Activated naive CD4-positive, alpha-beta T cell treated with anti-CD3 and anti-CD28 coated beads, Interleukin-2, amount 10 ng/mL, durations not matched to agents 7 days and 5 days (primary cell): ENCODE results near the gene ARPC1B.
"Not testable (repeated sequence)": the region's sequence is repeated elsewhere in the genome, so short reads cannot be mapped to it uniquely, and the experiment has no call there.

Experiments
- CTCF ChIA-PET: fragments of 350-600 bp; sonication (Branson Sonifier 250); formaldehyde crosslinking; loops from one replicate; lab custom pipeline; 2021; ENCODE audit warnings: antibody characterized with exemption; lab: Charles Lee
- DNase-seq: peaks from one replicate; pipeline ENCODE4 v3.0.0-alpha.2; 2020
- H3K27ac Mint-ChIP-seq: one replicate; pipeline ENCODE4 v1.8.0; 2021; ENCODE audit warnings: mild to moderate bottlenecking, moderate library complexity, mixed read lengths
- H3K27me3 Mint-ChIP-seq: one replicate; pipeline ENCODE4 v1.8.0; 2021; ENCODE audit warnings: mild to moderate bottlenecking, mixed read lengths
- H3K36me3 Mint-ChIP-seq: one replicate; pipeline ENCODE4 v1.8.0; 2021; ENCODE audit warnings: mixed read lengths
- H3K4me1 Mint-ChIP-seq: one replicate; pipeline ENCODE4 v1.8.0; 2021; ENCODE audit warnings: mixed read lengths
- H3K4me3 Mint-ChIP-seq: one replicate; pipeline ENCODE4 v1.8.0; 2021; ENCODE audit warnings: mild to moderate bottlenecking, moderate library complexity, mixed read lengths
- H3K9me3 Mint-ChIP-seq: one replicate; pipeline ENCODE4 v1.8.0; 2021; ENCODE audit warnings: mixed read lengths

The ARPC1B gene

DNA sequence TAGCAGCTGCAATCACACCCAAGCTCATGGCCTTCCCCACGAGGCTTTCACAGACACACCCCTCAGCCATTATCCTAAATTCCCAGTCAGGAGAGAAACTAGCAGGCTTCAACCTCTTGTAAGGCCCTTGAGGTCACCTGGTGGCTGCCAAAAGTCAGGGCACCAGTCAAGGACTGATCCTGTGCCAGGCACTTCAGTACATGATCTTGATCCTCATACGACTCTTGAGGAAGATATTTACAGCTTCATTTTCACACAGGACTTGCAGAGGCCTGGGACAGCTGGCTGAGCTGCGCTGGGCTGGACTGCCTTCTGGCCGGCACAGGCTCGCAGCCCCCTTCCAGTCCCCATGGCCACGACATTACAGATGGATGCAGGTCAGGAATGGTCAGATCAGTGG is 25.1 kb downstream of the ARPC1B start:
- CTCF ChIA-PET, result interaction anchor here (3.1 kb wide), 1 partner anchor 34 kb away, joined by 12 read pairs; no protein-coding TSS in a partner anchor
- Mint-ChIP-seq H3K4me1 (peaks cover 6% of the 10 kb centered on the region), H3K4me3 (no peak overlapping the region), H3K9me3 (no peaks in the 10 kb centered on the region), H3K27ac (peak overlapping the region; percentile 67), H3K27me3 (no peaks in the 10 kb centered on the region), H3K36me3 (peaks cover 58% of the 10 kb centered on the region)
- no peak for DNase-seq

DNA sequence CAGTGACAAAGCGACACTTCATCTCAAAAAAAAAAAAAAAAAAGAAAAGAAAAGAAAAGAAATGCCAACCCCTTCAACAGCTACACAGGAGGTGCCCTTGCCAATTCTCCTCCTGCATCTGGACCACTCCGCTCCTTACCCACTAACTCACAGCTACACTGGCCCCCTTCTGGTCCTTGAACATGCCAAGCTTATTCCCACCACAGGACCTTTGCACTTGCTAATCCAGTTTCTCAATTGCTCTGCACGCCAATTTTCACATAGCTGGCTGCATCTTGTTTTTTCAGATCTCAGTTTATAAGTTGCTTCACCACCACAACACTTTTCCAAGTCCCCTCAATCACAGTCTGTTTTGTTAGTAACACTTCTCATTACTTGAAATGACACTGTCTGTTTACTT is 28.3 kb downstream of the ARPC1B start:
- CTCF ChIA-PET, result interaction anchor here (0.5 kb wide), 1 partner anchor 475 kb away, joined by 3 read pairs; no protein-coding TSS in a partner anchor
- no peaks in the 10 kb centered on the region for H3K9me3 Mint-ChIP-seq
- no peak for DNase-seq
- peaks cover 30% of the 10 kb centered on the region for H3K4me1 Mint-ChIP-seq
- peak overlapping the region; percentile 2 for H3K27ac Mint-ChIP-seq
- H3K27me3 Mint-ChIP-seq, result no peaks in the 10 kb centered on the region
- H3K36me3 Mint-ChIP-seq, result peaks cover 47% of the 10 kb centered on the region
- H3K4me3 Mint-ChIP-seq, result no peak overlapping the region

DNA sequence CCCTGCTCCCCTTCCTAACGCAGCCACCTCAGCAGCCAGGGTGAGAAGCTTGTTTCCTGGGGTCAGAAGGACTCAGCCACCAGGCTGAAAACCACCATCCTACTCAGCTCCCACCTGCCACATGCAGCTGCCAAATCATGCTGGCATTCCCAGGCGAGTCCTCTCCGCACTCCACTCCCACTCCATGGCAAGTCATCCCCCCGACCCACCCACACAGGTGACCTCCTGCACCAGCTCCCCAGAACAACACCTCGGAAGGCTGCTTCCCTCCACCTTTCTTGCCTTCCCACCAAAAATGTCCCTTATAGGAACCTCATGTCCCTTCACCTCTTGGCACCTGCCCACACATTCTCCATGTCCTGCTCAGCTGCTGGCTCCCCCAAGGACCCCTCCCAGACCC is 29.2 kb downstream of the ARPC1B start:
- DNase-seq, result no peak
- Mint-ChIP-seq H3K4me3 (peak overlapping the region; percentile 18), H3K27me3 (no peaks in the 10 kb centered on the region), H3K4me1 (peaks cover 30% of the 10 kb centered on the region), H3K36me3 (peaks cover 41% of the 10 kb centered on the region), H3K9me3 (no peaks in the 10 kb centered on the region), H3K27ac (no peak overlapping the region)
- CTCF ChIA-PET, result interaction anchor here (1.4 kb wide), 1 partner anchor 9 kb away, joined by 4 read pairs; no protein-coding TSS in a partner anchor

DNA sequence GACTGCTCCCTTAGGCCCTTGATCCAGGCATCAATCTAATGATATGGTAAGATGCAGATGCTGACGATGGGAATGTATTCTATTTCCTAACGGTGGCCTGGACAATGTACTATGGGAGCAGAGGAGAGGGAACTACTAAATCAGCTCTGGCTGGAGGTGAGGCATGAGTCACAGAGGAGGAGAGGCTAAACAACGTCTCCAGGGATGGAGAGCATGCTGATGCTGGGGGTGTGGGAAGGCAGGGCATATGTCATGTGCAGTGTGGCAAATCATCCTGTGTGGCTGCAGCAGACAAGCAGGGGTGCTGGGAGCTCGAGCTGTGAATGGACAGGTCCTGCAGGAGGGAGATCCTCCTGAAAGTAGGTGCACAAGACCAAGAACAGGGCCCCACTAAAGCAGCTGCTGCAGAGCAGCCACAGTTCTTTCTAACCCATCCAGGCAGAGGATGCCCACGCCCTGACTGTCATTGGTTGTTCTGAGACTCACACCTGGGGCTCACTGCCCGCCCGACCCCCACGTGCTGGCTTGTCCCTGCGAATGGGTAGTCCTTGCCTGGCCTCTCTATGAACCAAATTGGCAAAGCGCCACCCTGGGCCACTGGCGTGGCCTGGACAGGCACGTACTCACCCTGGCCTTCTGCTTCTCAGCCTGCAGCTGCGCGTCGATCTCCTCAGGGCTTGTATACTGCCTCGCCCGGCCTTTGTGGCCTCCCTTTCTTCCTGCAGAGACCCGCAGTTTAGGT is 29.9 kb downstream of the ARPC1B start:
- no peak overlapping the region for H3K4me3 Mint-ChIP-seq
- peaks cover 39% of the 10 kb centered on the region for H3K36me3 Mint-ChIP-seq
- DNase-seq, result no peak
- H3K27me3 Mint-ChIP-seq, result no peaks in the 10 kb centered on the region
- no peaks in the 10 kb centered on the region for H3K9me3 Mint-ChIP-seq
- no peak overlapping the region for H3K27ac Mint-ChIP-seq
- CTCF ChIA-PET, result interaction anchor here (1.4 kb wide), 1 partner anchor 9 kb away, joined by 4 read pairs; no protein-coding TSS in a partner anchor
- peaks cover 28% of the 10 kb centered on the region for H3K4me1 Mint-ChIP-seq

DNA sequence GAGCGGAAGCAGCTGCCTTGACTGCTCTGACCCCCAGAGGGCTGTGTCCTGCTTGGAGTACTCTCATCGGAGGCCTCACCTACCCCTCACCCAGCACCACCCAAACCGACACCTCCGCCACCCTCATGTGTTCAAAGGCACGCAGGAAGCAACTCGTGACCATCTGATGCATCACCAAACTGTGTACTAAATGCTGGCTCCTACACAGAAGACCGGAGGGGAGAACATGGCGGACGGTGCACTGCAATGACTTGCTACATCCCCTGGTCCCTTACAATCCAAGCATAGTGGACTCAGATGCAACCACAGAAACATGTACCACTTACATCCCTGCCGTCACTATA is 30.4 kb downstream of the ARPC1B start:
- no peak for DNase-seq
- H3K4me3 Mint-ChIP-seq, result no peak overlapping the region
- CTCF ChIA-PET, result interaction anchor here (0.6 kb wide), 1 partner anchor 704 kb away, joined by 3 read pairs; no protein-coding TSS in a partner anchor
- H3K36me3 Mint-ChIP-seq, result peaks cover 35% of the 10 kb centered on the region
- peaks cover 32% of the 10 kb centered on the region for H3K4me1 Mint-ChIP-seq
- H3K27ac Mint-ChIP-seq, result peak overlapping the region; percentile 75
- H3K27me3 Mint-ChIP-seq, result no peaks in the 10 kb centered on the region
- no peaks in the 10 kb centered on the region for H3K9me3 Mint-ChIP-seq

DNA sequence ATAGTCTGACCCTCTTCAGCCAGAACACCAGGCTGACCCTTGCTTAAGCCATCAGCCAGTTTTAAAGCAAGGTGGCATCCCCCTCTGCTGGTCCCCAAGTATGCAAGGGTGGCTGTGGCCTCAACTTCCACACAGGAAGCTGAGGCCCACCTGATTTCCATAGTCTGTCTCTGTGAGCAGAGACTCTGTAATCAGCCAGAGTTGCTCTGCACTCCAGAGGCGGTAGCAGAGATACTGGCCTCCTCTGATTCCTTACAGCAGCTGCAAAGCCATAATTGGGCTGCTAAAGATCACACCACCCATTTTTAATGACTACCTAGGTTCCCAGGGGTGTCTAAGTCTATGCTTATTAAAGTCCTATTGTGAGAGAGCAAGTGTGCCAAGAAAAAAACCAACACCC is 32.0 kb downstream of the ARPC1B start:
- peak overlapping the region; percentile 89 for H3K4me3 Mint-ChIP-seq
- no peaks in the 10 kb centered on the region for H3K27me3 Mint-ChIP-seq
- H3K27ac Mint-ChIP-seq, result peak overlapping the region; percentile 75
- no peaks in the 10 kb centered on the region for H3K9me3 Mint-ChIP-seq
- no peak for DNase-seq
- H3K4me1 Mint-ChIP-seq, result peaks cover 46% of the 10 kb centered on the region
- CTCF ChIA-PET, result interaction anchor here (0.8 to 1.1 kb wide), 3 partner anchors 9 to 29 kb away, joined by 3 to 4 read pairs (median 3); no protein-coding TSS in a partner anchor
- H3K36me3 Mint-ChIP-seq, result peaks cover 34% of the 10 kb centered on the region

DNA sequence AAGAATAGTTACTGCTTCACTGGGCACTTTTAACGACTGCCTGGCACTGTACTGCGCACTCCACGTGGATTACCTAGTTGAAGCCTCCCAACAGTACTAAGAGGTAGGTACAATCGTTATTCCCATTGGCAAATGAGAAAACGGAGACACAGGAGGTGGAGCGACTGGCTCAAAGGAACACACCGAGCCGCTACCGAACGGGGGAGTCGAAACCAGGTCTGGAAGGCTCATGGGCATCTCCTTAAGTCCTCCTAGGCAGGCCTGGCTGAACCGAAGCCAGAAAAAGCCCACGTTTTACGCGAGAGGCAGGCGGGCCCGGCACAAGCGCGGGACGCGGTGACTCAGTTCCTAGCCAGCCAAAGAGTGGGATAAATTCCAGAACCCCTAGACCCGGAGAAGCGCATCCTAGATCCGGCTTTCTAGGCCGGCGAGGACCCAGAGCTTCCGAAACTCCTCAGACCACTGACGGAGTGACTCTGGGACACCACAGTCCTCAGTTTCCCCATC is 33.4 kb downstream of the ARPC1B start:
- Mint-ChIP-seq H3K27me3 (no peaks in the 10 kb centered on the region), H3K4me3 (peak overlapping the region; percentile 89), H3K27ac (peak overlapping the region; percentile 92), H3K9me3 (no peaks in the 10 kb centered on the region), H3K36me3 (peaks cover 37% of the 10 kb centered on the region), H3K4me1 (peaks cover 48% of the 10 kb centered on the region)
- CTCF ChIA-PET, result interaction anchor here (0.9 to 1.3 kb wide), 3 partner anchors 21 to 94 kb away, joined by 3 to 7 read pairs (median 3); no protein-coding TSS in a partner anchor
- peak; percentile 55 for DNase-seq

DNA sequence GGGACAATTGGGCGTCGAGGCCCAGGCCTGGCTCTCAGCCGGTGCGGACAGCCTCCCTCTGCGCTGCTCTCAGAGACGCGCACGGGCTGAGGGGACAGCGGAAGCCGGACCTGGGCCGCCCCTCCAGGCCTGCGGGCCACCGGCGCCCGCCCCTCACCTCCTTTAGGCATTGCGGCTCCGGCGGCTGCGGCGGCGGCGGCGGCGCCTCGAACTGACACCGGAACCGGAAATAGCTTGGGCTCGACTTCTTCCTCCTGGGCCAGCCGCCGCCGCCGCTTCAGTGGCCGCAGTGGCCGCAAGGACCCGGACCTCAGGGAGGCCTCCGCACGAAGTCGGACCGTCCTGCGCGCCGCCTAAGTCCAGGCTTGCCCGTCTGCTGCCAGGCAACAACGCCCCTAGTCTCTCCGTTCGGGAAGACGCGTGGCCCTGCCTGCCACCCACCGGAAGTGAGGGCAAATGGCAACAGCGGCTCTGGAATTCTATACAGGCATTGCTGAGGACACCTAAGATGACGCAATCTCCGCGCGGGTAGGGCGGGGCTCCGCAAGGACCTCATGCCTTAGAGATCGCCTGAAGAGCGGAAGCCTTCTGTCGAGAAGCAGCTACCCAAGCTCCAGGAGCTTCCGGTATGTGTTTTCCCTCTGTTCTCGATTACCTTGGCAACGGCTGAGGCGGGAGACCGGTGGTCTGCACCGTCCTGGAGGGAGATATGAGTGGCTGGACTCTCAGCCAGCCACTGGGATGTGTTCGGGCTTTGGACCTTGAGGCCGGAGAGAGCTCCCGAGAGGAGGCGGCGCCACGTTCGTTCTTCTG is 34.1 kb downstream of the ARPC1B start, which contains the start of the genes BUD31 and PDAP1:
Gene BUD31, plus strand, starts transcription at position 591 of the 813 bp plus-strand sequence. CDS start 2,124 bp downstream, outside the sequence.
Gene PDAP1, minus strand, starts transcription at position 219 of the 813 bp plus-strand sequence. Its CDS starts 49 bp downstream, at position 170.
- H3K36me3 Mint-ChIP-seq, result peaks cover 37% of the 10 kb centered on the region
- H3K27ac Mint-ChIP-seq, result peak within 1 kb of the TSS; percentile 92
- no peaks in the 10 kb centered on the region for H3K9me3 Mint-ChIP-seq
- H3K27me3 Mint-ChIP-seq, result no peaks in the 10 kb centered on the region
- peaks cover 50% of the 10 kb centered on the region for H3K4me1 Mint-ChIP-seq
- CTCF ChIA-PET, result interaction anchor here (1.0 kb wide), 1 partner anchor 94 kb away, joined by 3 read pairs; no protein-coding TSS in a partner anchor
- H3K4me3 Mint-ChIP-seq, result peak within 1 kb of the TSS; percentile 89
- peak; percentile 94 for DNase-seq

DNA sequence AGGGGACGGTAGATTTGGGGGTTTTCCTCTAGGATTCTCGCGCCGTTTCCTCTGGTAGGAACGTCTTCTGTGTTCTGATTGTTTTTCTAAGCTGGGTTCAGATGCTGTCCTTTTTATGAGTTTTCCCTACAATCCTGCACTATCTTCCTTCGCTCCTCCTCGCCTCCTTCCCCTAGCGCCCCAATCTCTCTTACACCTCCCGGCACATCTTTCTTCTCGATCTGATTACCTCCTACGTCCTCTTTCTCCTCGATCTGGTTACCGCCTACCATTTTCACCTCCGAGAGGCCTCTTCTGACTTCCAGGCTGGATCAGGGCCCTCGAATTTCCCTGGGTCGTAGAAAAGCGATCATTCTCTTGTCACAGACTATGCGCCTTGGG is 34.7 kb downstream of the ARPC1B start:
- Mint-ChIP-seq H3K4me3 (peak overlapping the region; percentile 89), H3K9me3 (no peaks in the 10 kb centered on the region), H3K27me3 (no peaks in the 10 kb centered on the region), H3K27ac (peak overlapping the region; percentile 92), H3K36me3 (peaks cover 31% of the 10 kb centered on the region), H3K4me1 (peaks cover 49% of the 10 kb centered on the region)
- DNase-seq, result no peak
- CTCF ChIA-PET, result no interaction called here

DNA sequence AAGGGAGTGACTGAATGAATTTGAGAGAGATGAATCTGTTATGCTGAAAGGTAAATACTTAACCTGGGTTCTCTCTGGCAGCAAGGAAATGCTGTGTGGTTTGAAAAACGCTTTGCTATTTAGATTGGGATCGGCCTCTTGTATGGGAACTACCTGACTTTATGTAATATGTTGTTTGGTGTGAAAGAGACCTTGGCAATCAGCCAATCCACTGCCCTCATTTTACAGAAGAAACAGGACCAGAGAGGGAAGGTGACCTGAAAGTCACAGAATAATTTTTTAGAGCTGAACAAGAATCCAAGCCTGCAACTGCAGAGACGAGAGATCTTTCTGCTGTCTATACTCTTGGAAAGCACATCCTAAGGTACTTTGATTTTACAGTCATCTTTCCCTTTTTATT is 35.3 kb downstream of the ARPC1B start:
- DNase-seq, result no peak
- CTCF ChIA-PET, result no interaction called here
- peak overlapping the region; percentile 89 for H3K4me3 Mint-ChIP-seq
- H3K9me3 Mint-ChIP-seq, result no peaks in the 10 kb centered on the region
- H3K27ac Mint-ChIP-seq, result peak overlapping the region; percentile 92
- H3K4me1 Mint-ChIP-seq, result peaks cover 46% of the 10 kb centered on the region
- H3K36me3 Mint-ChIP-seq, result peaks cover 34% of the 10 kb centered on the region
- H3K27me3 Mint-ChIP-seq, result no peaks in the 10 kb centered on the region

DNA sequence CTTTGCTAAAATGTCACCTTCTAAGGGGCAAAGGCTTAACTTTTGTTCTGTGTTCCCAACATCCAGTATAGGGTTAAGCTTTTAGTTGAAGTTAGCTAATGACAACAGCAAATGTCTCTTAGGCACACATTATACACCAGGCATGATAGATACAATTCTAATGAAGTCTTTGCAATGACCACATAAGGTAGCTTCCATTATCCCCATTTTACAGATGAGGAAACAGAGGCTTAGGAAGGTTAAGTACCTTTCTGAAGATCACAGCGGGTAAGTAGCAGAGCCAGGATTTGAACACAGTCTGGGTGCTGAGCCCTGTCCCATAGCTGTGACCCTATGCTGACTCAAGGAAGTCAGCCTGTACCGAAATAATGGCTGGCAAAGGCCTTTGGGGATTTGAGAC is 36.1 kb downstream of the ARPC1B start:
- Mint-ChIP-seq H3K4me1 (peaks cover 42% of the 10 kb centered on the region), H3K27ac (peak overlapping the region; percentile 81), H3K9me3 (no peaks in the 10 kb centered on the region), H3K4me3 (peak overlapping the region; percentile 89), H3K36me3 (peaks cover 42% of the 10 kb centered on the region), H3K27me3 (no peaks in the 10 kb centered on the region)
- CTCF ChIA-PET, result no interaction called here
- no peak for DNase-seq

DNA sequence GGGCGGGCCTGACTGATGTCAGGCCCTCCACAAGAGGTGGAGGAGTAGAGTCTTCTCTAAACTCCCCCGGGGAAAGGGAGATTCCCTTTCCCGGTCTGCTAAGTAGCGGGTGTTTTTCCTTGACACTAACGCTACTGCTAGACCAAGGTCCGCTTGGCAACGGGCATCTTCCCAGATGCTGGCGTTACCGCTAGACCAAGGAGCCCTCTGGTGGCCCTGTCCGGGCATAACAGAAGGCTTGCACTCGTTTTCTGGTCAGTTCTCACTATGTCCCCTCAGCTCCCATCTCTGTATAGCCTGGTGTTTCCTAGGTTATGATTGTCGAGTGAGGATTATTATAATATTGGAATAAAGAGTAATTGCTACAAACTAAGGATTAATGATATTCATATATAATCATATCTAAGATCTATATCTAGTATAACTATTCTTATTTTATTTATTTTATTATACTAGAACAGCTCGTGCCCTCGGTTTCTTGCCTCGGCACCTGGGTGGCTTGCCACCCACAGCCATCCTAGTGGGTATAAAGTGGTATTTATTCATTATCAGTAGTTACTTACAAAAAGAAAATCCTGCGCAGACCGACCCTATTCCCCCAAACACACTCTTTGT is 41.1 kb downstream of the ARPC1B start:
- not testable (repeated sequence) for H3K9me3 Mint-ChIP-seq, H3K27me3 Mint-ChIP-seq, H3K4me3 Mint-ChIP-seq, H3K27ac Mint-ChIP-seq
- CTCF ChIA-PET, result interaction anchor here (0.7 to 1.3 kb wide), 3 partner anchors 9 to 144 kb away, joined by 3 to 4 read pairs (median 3); no protein-coding TSS in a partner anchor
- DNase-seq, result peak; percentile 41
- H3K4me1 Mint-ChIP-seq, result peaks cover 13% of the 10 kb centered on the region
- H3K36me3 Mint-ChIP-seq, result peaks cover 62% of the 10 kb centered on the region

DNA sequence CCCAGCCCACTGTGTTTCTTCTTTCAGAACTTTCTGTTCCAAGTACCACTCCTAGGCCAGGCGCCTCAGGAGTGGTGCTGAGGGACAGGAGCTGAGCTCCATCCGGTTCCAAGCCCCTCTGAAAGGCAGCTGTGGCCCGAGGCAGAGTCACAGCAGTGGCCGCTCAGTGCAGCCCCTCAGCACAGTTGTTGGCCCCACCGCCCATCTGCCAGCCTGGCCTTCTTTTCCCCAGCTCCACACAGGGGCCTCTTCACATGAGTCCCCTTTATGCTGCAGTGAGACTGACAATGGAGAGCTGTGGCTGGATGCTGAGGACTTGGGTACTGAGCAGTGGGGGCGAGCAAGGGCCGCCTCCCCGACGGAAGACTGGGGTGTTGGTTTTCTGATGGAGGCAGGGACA is 43.7 kb downstream of the ARPC1B start:
- peaks cover 2% of the 10 kb centered on the region for H3K4me1 Mint-ChIP-seq
- CTCF ChIA-PET, result no interaction called here
- no peak overlapping the region for H3K4me3 Mint-ChIP-seq
- H3K9me3 Mint-ChIP-seq, result no peaks in the 10 kb centered on the region
- DNase-seq, result no peak
- peak overlapping the region; percentile 69 for H3K27ac Mint-ChIP-seq
- peaks cover 54% of the 10 kb centered on the region for H3K36me3 Mint-ChIP-seq
- no peaks in the 10 kb centered on the region for H3K27me3 Mint-ChIP-seq
